DOHH2 (cell line): Measurements from ENCODE around the gene TTC23.

Source experiments
- H3F3A ChIP-seq: fragments of 200-600 bp; sonication (generic), shearing (Covaris generic); 2 replicates; pipeline ENCODE4 v1.6.0; 2016; ENCODE audit warnings: antibody characterized with exemption, mild to moderate bottlenecking; ENCODE audit not compliant: control insufficient read depth, insufficient read depth
- H3K27ac ChIP-seq: fragments of 200-600 bp; sonication (generic); 2 replicates; pipeline ENCODE4 v1.5.1; 2014; ENCODE audit warnings: low read depth, mild to moderate bottlenecking, low read length, moderate library complexity
- H3K27me3 ChIP-seq: fragments of 200-600 bp; sonication (generic); 2 replicates; pipeline ENCODE4 v1.6.1; 2014; ENCODE audit warnings: mild to moderate bottlenecking, low read length, mixed read lengths; ENCODE audit not compliant: control insufficient read depth
- H3K36me3 ChIP-seq: fragments of 200-600 bp; sonication (generic); 2 replicates; pipeline ENCODE4 v1.6.1; 2014; ENCODE audit warnings: mild to moderate bottlenecking, low read length, moderate library complexity, mixed read lengths; ENCODE audit not compliant: control insufficient read depth
- H3K4me1 ChIP-seq: fragments of 200-600 bp; sonication (generic); 2 replicates; pipeline ENCODE4 v1.6.1; 2014; ENCODE audit warnings: mild to moderate bottlenecking, low read length, mixed read lengths; ENCODE audit not compliant: control insufficient read depth
- H3K4me2 ChIP-seq: fragments of 200-600 bp; sonication (generic); 2 replicates; pipeline ENCODE4 v1.6.0; 2014; ENCODE audit warnings: mild to moderate bottlenecking, low read length, moderate library complexity
- H3K4me3 ChIP-seq: fragments of 200-600 bp; sonication (generic); 2 replicates; pipeline ENCODE4 v1.5.1; 2014; ENCODE audit warnings: mild to moderate bottlenecking, low read length, mixed read lengths
- H3K79me2 ChIP-seq: fragments of 200-600 bp; sonication (generic); 2 replicates; pipeline ENCODE4 v1.6.1; 2014; ENCODE audit warnings: mild to moderate bottlenecking, low read length, mixed read lengths; ENCODE audit not compliant: control insufficient read depth
- H3K9me2 ChIP-seq: fragments of 200-600 bp; sonication (generic); replicated peaks from 2 replicates; pipeline ENCODE4 v1.6.1; 2014; ENCODE audit warnings: mild to moderate bottlenecking, low read length, mixed read lengths; ENCODE audit not compliant: control insufficient read depth
- H3K9me3 ChIP-seq: fragments of 200-600 bp; sonication (generic); 2 replicates; pipeline ENCODE4 v1.6.1; 2014; ENCODE audit warnings: antibody characterized with exemption, low read length, mixed read lengths; ENCODE audit not compliant: control insufficient read depth, insufficient read depth
- H4K20me1 ChIP-seq: fragments of 200-600 bp; sonication (generic); 2 replicates; pipeline ENCODE4 v1.6.0; 2014; ENCODE audit warnings: low read depth, mild to moderate bottlenecking, antibody characterized with exemption, low read length, moderate library complexity; ENCODE audit not compliant: control insufficient read depth, insufficient read depth
- CTCF ChIP-seq: fragments of 200-600 bp; sonication (generic); IDR thresholded peaks from one replicate; pipeline ENCODE4 v1.5.1; 2014; ENCODE audit warnings: antibody characterized with exemption, mild to moderate bottlenecking, low read depth, low read length; ENCODE audit not compliant: poor library complexity, severe bottlenecking
- EZH2phosphoT487 ChIP-seq: fragments of 200-600 bp; sonication (generic); IDR thresholded peaks from 2 replicates; pipeline ENCODE4 v1.6.1; 2017; ENCODE audit warnings: borderline replicate concordance, mild to moderate bottlenecking, antibody characterized with exemption, low read length, moderate library complexity, mixed read lengths

TTC23 gene

GRCh38 chr15:99165956-99166689 lies 83.3 kb downstream of the TTC23 start:
- Histone ChIP-seq H3F3A (no peaks in the 10 kb centered on the region), H4K20me1 (no peaks in the 10 kb centered on the region), H3K9me3 (no peaks in the 10 kb centered on the region), H3K79me2 (no peaks in the 10 kb centered on the region), H3K9me2 (no peaks in the 10 kb centered on the region), H3K4me3 (no peak overlapping the region), H3K27ac (no peak overlapping the region), H3K36me3 (no peaks in the 10 kb centered on the region), H3K27me3 (no peaks in the 10 kb centered on the region), H3K4me2 (no peak overlapping the region), H3K4me1 (peaks cover 12% of the 10 kb centered on the region; the same call in 1 of the 2 replicates)
- TF ChIP-seq EZH2phosphoT487 (no peak), CTCF (no peak)

DNA sequence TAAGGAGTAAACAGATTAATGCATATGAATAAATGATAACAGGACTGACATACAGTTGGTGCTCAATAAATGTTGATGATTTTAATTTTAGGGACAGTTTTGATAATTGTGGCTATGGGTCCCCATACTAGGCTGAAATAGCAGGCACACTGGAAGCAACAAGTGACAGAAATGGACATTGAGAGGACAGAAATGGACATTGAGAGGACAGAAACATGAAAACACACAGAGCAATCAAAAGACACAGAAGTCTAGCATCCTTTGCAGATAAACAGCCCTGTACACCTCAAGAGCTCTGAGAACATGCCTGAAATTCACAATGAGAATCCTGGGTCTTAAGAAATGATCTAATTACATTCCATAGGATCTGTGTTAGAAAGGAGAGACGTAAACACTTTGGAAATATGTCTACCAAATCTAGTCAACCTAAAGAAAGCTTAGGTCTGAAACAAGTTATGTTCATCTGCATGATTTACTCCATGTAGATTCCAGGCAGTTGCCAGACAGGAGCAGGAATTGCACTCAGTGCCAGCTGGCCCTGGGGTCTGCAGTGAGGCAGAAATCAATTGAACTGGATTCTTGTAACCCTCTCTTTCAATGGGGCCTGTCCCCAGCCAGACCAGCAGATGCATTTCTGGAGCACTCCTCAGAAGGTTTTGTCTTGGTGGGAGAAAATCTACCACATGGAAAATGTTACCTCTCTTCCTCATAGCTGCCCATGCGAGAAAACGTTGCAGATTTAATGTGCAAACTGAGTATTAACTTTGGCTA lies 84.2 kb downstream of the TTC23 start:
- H3K79me2 ChIP-seq = no peaks in the 10 kb centered on the region
- H3K9me2 ChIP-seq = no peaks in the 10 kb centered on the region
- TF ChIP-seq EZH2phosphoT487 (no peak), CTCF (no peak)
- H4K20me1 ChIP-seq = no peaks in the 10 kb centered on the region
- no peaks in the 10 kb centered on the region for H3K9me3 ChIP-seq
- no peak overlapping the region for H3K27ac ChIP-seq
- no peaks in the 10 kb centered on the region for H3K27me3 ChIP-seq
- no peak overlapping the region for H3K4me2 ChIP-seq
- H3K4me3 ChIP-seq = no peak overlapping the region
- H3K4me1 ChIP-seq = peaks cover 12% of the 10 kb centered on the region; the same call in 1 of the 2 replicates
- H3F3A ChIP-seq = no peaks in the 10 kb centered on the region
- no peaks in the 10 kb centered on the region for H3K36me3 ChIP-seq

DNA sequence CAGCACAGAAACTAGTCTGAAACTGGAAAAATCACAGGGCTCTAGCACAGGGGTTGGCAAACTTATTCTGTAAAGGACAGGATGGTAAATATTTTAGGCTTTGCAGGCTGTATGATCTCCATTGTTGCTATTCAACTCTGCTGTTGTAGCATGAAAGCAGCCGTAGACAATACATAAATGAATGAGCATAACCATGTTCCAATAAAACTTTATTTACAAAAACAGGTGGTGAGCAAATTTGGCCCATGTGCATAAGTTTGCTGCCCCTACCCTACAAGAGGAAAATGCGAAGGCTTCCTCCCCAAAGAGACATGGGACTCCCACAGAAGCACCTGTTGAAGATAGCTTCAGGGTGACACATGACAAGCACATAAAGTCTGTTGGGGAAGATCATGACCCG lies 85.3 kb downstream of the TTC23 start:
- H3K4me1 ChIP-seq = peaks cover 11% of the 10 kb centered on the region; the same call in 1 of the 2 replicates
- H3K79me2 ChIP-seq = no peaks in the 10 kb centered on the region
- no peaks in the 10 kb centered on the region for H3F3A ChIP-seq
- no peaks in the 10 kb centered on the region for H3K9me3 ChIP-seq
- no peaks in the 10 kb centered on the region for H3K9me2 ChIP-seq
- no peaks in the 10 kb centered on the region for H3K27me3 ChIP-seq
- H4K20me1 ChIP-seq = no peaks in the 10 kb centered on the region
- no peak overlapping the region for H3K27ac ChIP-seq
- H3K4me3 ChIP-seq = no peak overlapping the region
- no peaks in the 10 kb centered on the region for H3K36me3 ChIP-seq
- no peak overlapping the region for H3K4me2 ChIP-seq
- no peak for TF ChIP-seq EZH2phosphoT487
- TF ChIP-seq CTCF = no peak
